Urothelium cell line (cell line): ENCODE data around the gene AKNA.
A peak's percentile ranks its signal among the peaks of the same experiment; 100 is the strongest.

Experiments used
- DNase-seq: peaks from one replicate; pipeline ENCODE4 v3.0.0; 2011; ENCODE audit warnings: low spot score, mixed read lengths
- FAIRE-seq: peaks from 2 replicates; lab custom pipeline; 2011; peaks lifted over from hg19 to GRCh38; lab: Jason Lieb, UNC

Gene AKNA

DNA sequence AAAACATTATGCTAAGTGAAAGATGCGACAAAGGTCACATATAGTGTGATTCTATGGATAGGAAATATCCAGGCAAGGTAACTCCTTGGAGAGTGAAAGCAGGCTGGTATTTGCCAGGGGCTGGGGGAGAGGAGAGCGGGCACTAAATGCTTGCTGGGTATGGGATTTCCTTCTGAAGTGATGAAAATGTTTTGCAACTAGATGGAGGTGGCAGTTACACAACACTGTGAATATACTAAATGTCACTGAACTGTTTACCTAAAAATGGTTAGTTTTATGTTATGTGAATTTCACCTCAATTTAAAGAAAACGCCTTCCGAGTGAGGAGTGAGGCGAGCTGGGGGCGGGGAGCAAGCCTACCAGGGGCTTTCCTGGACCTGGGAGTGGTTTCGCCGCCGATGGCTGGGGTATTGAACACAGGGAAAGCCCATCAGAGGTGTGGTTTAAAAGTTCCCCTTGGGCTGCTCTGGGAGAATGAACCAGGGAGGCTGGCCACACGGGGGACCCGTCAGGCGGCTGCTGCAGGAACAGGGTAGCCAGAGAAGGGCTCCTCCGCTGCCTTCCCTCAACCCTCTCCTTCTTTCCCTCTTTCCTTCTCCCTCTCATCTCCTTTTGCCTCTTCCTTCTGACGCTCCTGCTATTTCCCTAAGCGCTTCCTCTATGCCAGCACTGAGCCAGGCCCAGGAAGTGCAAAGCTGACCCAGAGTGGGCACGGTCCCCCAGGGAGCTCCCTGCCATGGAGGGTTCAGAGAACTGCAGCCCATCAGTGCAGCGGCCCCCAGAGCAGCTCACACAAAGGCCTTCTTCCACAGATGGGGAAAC is 4.9 kb downstream of the AKNA start:
- FAIRE-seq = no peak
- DNase-seq = no peak

DNA sequence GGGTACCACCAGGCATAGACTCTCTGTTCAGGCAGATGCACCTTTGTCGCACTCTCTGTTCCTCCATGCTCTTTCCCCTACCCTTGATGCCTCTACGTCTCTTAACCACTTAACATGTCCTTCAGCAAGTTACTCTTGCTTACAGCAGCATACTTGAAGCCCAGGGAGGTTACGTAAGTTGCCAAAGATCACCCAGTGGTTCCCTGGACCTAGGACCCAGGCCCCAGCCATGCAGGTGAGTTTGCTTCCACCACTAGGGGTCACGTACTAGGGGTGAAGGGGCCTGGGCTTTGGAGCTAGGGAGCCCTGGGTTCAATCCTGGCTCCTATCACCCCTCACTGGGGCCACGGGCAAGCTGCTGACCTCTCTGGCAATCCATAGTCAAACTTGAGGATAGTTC is 8.9 kb downstream of the AKNA start:
- no peak for DNase-seq
- no peak for FAIRE-seq

DNA sequence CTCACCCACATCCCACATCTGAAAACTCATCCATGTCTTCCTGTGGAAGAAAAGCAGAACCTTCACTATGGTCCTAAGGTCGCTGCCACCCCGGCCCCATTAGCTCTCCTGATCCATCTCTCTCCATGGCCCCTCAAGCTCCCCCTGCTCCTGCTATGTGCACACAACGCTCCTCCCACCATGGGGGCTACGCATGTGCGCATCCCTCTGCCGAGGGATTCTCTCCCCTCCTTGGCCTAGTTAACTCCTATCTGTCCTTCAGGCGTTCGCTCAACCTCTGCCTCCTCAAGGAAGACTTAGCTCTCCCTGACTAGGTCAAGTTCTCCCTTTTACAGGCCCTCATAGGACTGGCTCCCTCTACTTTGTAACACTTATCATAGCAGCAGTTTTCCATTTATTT is 9.8 kb downstream of the AKNA start:
- no peak for DNase-seq
- FAIRE-seq = no peak

DNA sequence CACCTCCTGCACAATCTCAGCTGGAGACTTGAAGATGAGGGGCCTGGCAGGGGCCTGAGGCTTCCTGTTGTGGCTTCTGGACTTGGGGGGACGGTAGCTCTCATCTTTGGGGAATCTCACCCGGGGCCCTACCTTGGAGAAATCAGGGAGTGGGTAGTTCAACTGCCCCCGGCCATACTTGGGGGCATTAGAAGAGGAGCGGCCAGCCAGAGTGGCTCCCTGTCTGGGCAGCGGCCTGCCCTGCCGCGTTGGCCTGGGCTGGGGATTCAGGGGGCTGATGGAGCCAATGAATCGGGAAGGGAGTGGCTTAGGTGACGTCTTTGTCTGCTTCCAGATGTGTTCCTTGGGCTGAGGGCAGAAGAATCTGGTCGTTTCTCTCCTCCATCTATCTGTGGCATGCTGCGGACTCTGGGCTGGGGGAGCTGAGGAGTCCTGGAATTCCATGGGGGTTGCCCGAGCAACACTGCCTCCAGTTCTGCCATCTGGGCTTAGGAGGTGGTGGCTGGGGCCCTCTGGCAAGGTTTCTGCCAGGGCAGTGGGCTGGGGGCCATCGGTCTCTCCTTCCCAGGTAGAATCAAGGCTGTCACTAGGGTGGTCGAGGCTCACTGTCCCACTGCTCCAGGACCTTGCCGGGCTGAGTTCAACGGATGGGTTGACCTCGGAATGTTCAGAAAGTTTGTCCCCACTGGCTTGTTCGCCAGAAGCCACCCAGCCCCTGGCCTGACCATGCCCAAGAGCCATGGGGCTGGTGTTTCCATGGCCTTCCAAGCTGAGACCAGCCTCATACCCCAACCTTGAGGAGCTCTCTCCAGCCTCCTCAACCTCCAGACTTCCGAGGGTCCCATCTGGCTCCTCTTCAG is 11.0 kb downstream of the AKNA start:
- DNase-seq (no peak), FAIRE-seq (no peak)

DNA sequence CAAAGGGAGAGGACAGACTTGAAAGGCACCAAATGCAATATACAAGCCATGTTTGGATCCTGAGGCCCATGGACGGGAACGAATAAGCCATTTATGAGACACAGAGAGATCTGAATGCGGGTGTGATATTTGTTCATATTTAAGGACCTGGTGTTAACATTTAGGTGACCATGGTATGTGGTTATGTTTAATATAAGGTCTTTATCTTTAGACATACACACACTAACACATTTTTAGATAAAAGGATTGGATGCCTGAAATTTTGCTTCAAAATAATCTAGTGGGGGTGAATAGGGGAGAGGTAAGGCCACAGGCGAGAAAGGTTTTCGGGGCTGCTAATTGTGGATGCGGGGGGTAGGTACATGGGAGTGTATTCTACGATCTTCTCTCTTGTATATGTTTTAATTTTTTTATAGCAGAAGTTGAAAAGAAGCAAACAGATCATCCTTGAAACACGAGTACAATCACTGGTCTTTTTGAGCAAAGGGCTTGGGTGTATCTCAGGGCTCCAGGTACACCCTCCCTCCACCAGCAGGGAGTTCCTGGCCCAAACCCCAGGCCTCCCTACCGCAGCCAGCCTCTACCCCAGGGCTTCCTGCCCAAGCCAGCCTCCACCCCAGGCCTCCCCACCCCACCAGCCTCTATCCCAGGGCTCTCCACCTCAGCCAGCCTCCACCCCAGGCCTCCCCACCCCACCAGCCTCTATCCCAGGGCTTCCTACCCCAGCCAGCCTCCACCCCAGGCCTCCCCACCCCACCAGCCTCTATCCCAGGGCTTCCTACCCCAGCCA is 12.2 kb downstream of the AKNA start:
- DNase-seq = no peak
- FAIRE-seq = no peak

DNA sequence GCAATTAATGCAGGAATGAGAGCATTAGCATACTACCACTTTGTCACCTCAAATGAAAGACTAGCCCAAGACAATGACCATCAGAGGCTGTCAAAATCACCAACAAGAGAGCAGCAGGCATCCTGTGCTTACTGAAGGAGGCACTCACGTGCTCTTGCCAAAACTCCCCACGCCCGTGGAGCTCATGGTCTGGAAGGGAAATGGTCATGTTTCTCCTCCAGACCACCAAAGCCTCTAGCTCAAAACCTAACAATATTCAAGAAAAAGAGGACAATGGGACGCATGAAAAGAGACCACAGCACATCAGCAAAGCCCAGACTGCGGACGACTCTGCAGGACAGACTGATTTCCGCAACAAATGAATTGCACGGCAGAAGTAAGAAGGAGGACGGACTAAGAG is 12.8 kb downstream of the AKNA start:
- DNase-seq (no peak), FAIRE-seq (no peak)

DNA sequence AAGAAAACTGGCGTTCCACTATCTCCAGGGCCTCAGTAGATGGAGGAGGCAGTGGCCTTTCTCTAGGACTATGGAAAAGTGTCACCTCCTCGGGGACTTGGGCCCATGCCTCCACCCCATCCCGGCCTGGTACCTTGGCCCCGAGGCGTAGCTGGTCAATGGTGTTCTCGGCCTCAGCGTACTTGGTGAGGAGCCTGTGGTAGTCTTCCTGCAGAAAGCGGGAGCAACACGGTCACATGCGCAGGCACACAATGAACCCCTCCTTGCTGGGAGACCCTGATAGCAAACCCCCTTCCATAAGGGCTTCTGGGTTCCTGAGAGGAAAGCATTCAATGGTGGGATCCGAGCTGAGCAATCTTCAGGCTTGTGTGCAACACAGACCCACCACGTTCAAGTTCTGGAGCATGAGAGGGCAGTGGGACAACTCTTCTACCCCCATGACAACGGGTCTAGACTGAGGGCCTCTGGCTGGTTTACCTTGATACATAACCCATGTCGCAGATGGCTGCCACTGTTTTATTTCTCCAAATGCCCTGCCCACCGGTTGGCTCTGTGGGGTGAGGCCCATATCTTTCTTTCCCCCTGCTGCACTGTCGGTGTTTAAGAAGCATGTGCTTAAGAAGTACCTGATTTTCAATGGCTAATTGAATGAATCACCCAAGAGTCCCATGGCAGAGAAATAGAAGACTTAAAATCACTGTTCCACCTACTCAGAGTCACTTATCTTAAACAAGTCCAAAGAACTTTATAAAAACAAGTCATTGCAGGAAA is 13.6 kb downstream of the AKNA start:
- DNase-seq = no peak
- no peak for FAIRE-seq

DNA sequence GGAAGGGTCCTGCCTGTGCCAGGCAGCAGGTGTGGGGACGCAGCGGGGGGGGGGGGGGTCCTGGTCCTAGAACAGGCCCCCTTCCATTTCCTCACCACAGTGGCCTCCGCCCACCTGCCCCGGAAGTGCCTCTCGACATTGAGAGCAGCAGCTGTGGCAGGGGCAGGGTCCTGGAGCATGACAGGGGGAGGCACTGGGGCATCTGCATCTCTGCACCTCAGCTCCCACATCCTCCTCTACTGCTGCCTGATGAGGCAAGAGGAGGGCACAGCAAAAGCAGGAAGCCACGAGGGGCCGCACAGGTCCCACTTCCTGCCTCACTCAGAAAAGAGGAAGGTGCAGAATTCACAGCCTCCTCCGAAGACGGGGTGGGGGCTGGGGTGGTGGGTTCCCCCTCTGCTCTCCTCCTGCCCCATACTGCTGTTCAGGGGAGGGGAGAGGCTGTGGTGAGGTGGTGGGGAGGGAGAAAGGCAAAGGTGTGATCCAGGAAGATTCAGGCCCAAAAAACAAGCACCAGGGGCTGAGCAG is 14.8 kb downstream of the AKNA start:
- FAIRE-seq (no peak), DNase-seq (no peak)

DNA sequence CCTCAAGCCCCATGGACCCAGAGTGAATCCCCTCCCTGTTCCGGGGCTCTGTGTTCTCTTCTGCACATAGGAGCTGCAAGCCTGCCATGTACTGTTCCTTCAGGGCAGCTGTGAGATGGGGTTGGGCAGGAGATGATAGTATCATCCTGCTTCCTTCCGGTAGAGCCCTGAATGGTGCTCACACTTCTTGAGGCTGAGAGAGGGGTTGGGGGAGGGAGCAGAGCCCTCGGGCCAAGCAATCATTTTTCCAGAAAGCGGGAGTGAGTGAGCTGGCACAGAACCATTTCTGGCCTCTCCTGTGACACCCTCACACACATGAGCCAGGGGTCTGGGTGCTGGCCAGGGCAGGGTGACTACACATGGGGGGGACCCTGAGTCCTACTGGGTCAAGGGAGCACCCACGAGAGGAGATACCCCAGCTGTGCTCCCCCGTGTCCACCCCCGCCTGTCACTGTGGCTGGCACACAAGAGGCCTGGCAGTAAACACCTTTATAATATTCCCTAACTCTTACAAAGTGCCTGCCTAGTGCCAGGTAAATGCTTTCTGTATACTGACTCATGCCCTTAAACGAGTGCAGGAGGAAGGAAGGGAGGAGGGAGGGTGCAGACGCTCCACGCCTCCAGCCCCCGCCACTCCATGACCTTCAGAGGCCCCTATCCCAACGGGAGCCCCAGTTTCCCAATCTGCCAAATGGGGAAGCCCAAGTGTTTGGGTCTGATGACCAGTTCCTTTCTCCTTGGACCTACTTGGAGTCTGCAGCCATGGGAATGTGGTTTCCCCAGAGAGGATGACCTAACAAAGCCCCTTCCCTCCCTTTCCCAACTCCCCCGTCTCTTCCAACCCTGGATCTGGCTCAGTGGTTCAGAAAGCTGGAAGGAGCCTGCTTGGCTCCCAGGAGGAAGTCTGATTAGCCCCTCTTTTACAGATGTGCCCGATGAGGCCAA is 15.5 kb downstream of the AKNA start:
- DNase-seq = no peak
- no peak for FAIRE-seq

DNA sequence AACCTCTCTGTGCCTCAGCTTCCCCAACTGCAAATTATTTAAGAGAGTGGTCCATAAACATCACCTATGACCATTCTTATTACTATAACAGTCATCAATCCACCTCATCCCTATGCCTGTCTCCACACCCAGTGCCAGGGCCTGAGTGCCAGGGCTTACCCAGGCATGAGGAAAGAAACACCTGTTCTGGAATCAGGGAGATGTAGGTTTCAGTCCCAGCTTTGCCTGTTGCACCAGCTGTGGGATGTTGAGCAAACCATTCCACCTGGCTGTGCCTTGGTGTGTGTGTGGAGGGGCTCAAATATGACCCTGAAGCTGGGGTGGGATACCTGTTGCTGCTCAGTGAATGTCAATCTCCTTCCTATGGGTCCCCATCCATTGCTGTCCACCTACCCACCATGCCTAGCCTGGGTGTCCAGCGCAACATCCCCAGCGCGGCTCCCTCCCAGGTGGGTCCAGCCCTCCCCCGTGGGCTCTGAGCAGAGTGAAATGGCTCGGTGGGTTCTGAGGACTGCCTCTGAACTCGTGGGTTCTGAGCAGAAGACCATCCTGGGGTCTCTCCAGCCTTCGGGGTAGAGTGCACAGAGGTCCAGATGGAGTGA is 16.3 kb downstream of the AKNA start:
- FAIRE-seq (no peak), DNase-seq (no peak)

DNA sequence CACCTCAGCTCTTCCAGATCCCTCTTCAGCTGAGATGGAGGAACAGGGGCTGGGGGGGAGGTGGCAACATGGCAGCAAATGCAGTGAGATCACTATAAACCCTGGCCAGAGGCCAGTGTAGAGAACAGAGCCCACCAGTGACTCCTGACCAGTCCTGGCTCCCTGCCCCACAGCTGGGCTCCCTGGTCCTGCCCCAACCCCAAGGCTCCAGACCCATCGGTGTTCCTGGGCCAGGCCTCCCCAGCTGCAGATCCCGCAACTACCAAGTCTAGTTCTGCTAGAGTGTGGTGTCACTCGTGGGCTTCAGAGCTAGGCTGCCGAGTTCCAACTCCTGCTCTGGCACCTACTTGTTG is 16.8 kb downstream of the AKNA start:
- no peak for DNase-seq
- FAIRE-seq = no peak

DNA sequence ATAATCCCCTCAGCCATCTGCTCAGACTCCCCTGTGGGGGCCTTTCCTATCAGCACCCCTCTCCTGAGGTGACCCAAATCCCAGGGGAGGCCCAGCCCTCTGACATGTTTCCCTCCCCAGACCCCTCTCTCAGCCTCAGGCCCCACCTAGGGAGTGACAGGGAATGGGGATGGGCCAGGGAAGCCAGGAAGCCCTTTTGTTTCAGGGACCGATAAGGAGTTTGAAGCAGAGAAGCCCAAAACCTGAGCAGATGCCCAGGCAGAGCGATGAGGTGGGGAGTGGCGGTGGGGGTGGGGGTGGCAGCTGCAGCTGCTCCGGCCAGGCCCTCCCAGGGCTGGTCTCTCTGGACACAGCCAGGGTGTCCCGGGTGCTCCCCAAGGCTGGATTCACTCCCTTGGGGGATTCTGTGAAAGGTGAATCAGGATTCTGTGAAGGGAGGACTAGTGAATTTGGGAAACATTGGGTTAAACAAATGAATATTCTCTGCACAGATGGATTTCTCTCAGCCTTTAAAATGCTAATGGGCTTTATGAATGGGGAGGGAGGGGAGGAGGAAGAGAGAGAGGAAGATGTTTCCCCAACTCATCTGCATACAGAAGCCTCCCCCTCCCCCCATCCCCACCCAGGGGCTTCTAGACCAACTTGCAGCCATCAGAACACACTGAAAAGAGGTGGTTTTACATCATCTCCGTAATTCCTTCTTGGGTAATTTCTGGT is 17.4 kb downstream of the AKNA start:
- DNase-seq (no peak), FAIRE-seq (no peak)

DNA sequence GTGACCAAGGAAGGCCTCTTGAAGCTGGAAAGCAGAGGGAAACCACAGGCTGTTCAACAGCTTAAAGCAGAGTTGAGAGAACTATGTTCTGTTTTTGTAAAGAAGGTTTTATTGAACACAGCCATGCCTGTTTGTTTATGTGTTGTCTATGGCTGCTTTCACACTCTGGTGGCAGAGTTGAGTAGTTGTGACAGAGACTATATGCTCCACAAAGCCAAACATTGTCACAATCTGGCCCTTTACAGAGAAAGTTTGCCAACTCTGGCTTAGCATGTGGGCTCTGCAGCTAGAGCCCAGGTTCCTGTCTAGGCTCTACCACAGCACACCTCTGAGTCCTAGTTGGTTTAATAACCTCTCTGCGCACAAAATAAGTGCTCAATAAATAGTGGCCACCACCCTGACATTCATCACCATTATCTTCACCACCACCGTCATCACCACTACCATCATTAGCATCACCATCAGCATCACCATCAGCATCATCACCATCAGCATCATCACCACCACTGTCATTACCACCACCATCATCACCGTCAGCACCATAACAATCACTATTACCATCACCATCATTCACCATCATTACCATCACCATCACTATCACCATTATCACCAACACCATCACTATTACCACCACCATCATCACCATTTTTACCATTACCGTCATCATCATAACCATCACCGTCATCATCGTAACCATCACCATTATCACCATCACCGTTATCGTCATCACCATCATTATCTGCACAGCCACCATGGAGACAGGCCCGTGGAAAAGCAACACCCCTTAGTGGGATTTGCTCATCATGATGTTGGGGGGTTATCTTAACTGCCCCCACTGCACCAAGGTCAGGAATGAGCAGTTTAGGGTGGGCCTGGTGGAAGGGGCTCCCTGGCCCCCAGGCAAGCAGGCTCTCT is 18.3 kb downstream of the AKNA start:
- no peak for DNase-seq
- FAIRE-seq = peak; percentile 97

DNA sequence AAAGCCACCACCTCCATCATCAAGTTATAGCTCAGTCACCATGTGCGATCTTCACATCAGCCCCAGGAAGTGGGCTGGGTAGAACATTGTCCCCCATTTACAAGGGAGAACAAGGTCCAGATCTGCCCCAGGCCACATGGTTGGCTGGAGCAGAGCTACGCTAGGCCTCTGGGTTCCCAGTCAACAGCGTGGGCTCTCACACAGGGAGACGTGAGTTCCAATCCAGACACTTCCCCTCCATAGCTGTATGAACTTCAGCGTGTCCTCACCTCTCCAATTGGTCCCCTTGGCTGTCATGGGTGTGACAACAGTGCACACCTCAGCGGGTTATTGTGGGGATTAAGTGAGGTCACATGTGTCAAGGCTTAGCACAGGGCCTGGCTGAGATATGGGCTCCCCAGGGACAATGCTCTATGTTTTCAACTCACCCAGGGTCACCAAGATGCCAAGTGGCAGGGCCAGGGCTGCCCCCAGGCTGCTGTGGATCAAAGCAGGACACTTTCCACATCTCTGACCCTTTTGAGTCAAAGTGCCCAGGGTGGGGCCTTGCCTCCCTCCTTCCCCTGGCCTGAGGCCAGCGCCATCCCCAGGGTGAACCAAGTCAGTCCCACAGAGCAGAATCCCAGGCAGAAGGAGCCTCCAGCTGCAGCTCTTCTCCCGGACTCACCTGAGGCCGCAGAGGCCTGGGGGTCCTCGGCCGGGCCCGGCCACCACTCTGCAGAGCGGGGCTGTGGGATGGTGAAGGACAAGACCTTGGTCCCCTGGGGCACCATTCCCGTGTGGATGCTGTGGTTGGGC is 19.8 kb downstream of the AKNA start:
- no peak for FAIRE-seq
- DNase-seq = no peak

DNA sequence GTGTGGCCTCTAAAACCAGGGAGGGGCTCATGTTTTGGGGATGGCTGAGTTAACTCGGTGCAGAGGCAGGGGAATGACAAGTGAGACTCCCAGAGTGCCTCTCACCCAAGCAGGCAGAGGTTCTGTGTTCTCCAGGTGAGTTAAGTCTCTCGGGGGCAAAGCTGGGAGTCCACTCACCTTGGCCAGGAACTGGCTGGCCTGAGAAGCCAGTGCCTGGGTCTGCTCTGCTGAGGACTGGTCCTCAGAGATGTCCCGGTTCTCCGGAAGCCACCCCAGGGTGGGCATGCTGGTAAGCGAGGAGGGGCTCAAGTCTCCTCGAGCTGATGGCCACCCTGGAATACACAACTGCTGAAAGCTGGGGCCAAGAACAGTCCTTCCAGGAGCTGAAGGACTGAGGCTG is 20.4 kb downstream of the AKNA start:
- FAIRE-seq (no peak), DNase-seq (no peak)

DNA sequence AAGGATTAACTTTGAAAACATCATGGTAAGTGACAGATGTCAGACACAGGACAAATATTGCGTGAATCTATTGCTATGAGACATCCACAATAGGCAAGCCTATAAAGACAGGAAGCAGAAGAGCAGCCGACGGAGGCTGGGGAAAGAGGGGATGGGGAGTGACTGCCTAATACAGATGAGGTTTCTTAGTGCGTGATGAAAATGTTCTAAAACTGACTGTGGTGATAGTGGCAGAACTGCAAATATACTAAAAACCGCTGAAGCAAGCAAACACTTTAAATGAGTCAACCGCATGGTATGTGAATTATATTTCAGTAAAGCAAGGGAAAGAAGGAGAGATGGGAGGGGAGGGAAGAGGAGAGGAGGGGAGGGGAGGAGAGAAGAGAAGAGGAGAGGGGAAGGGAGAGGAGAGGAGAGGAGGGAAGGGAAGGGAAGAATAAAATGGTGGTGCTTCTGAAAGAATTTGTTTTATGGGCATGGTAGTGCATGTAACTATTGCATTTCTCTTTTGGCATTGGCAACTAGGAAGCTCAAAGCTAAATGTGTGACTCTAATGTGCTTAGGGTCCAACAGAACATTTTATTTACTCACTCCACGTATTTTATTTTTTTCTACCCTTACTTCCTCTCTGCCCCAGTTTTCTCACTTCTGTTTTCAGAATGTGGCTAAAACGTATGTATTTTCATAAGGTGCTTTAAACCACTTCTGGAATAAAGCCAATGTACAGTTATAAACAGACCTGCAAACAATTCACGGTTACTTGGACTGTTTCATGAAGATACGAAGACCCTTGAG is 21.3 kb downstream of the AKNA start:
- DNase-seq (peak; percentile 43), FAIRE-seq (no peak)
